Activated T-helper 1 cell treated with Interleukin-2 at 50 U/mL for 16 hours (primary cell): ENCODE results near the gene AMZ1.
"Not testable (repeated sequence)": the region's sequence is repeated elsewhere in the genome, so short reads cannot be mapped to it uniquely, and the experiment has no call there.

Experiments used
- DNase-seq: peaks from one replicate; pipeline ENCODE4 v3.0.0-alpha.2; 2020; ENCODE audit warnings: low read depth

AMZ1 gene

GRCh38 chr7:2670171-2670570, 17.8 kb upstream of the AMZ1 start:
- no peak for DNase-seq

- peak; percentile 52 for DNase-seq
Observed at GRCh38 chr7:2670720-2671391, 17.1 kb upstream of the AMZ1 start.

- not testable (repeated sequence) for DNase-seq
Observed at GRCh38 chr7:2673214-2673613, 14.8 kb upstream of the AMZ1 start.

- DNase-seq: no peak
Observed at GRCh38 chr7:2673934-2674333, 14.1 kb upstream of the AMZ1 start.

GRCh38 chr7:2675256-2675764, 12.7 kb upstream of the AMZ1 start:
- no peak for DNase-seq

- not testable (repeated sequence) for DNase-seq
Observed at GRCh38 chr7:2676576-2676975, 11.4 kb upstream of the AMZ1 start.

- not testable (repeated sequence) for DNase-seq
Observed at GRCh38 chr7:2678454-2678853, 9.5 kb upstream of the AMZ1 start.

- not testable (repeated sequence) for DNase-seq
Observed at GRCh38 chr7:2679135-2680127, 8.6 kb upstream of the AMZ1 start.

GRCh38 chr7:2680256-2680655, 7.7 kb upstream of the AMZ1 start:
- DNase-seq: no peak

GRCh38 chr7:2680792-2681490, 7.1 kb upstream of the AMZ1 start:
- peak; percentile 17 for DNase-seq

- no peak for DNase-seq
Observed at GRCh38 chr7:2681929-2682799, 5.8 kb upstream of the AMZ1 start.

GRCh38 chr7:2684501-2684900, 3.5 kb upstream of the AMZ1 start:
- DNase-seq: no peak

- no peak for DNase-seq
Observed at GRCh38 chr7:2686101-2686500, 1.9 kb upstream of the AMZ1 start.

GRCh38 chr7:2687338-2687869, 598 bp upstream of the AMZ1 start:
- DNase-seq: no peak

- no peak for DNase-seq
Observed at GRCh38 chr7:2688409-2689342, 674 bp downstream of the AMZ1 start.

GRCh38 chr7:2689343-2689847, 1.4 kb downstream of the AMZ1 start:
- no peak for DNase-seq

GRCh38 chr7:2689951-2690705, 2.1 kb downstream of the AMZ1 start:
- DNase-seq: no peak

GRCh38 chr7:2691011-2691707, 3.2 kb downstream of the AMZ1 start:
- no peak for DNase-seq
